ENCODE results near the gene MSL2.

Gene MSL2

DNA sequence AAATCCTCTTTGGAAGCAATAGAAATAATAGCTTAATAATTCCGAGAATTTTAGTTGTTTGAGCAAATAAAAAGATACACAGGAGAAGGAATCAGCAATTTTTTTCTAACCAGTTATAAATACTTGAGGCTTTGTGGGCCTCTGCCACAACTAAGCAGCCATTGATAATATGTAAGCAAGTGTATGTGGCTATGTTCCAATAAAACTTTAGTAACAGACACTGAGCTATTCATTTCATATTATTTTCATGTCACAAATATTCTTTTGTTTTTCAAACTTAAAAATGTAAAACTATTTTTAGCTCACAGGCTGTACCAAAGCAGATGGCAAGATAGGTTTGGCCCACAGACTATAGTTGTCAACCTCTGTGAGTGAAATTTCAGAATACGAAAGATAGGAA lies 85.7 kb downstream of the MSL2 start:
- H3F3A ChIP-seq (ENCODE audit: insufficient read depth, low read length), result no peaks in the 10 kb centered on the region
- no peaks in the 10 kb centered on the region for H3K9me2 ChIP-seq (ENCODE audit: low read depth, low read length)
- no peak overlapping the region for H3K4me3 ChIP-seq (ENCODE audit: low read depth, low read length, poor library complexity, severe bottlenecking)
- H3K36me3 ChIP-seq (ENCODE audit: insufficient read depth, low read length), result no peaks in the 10 kb centered on the region
- peaks cover 8% of the 10 kb centered on the region for H3K4me1 ChIP-seq (ENCODE audit: insufficient read depth, low read length, severe bottlenecking)
- TF ChIP-seq, protein P1, sequence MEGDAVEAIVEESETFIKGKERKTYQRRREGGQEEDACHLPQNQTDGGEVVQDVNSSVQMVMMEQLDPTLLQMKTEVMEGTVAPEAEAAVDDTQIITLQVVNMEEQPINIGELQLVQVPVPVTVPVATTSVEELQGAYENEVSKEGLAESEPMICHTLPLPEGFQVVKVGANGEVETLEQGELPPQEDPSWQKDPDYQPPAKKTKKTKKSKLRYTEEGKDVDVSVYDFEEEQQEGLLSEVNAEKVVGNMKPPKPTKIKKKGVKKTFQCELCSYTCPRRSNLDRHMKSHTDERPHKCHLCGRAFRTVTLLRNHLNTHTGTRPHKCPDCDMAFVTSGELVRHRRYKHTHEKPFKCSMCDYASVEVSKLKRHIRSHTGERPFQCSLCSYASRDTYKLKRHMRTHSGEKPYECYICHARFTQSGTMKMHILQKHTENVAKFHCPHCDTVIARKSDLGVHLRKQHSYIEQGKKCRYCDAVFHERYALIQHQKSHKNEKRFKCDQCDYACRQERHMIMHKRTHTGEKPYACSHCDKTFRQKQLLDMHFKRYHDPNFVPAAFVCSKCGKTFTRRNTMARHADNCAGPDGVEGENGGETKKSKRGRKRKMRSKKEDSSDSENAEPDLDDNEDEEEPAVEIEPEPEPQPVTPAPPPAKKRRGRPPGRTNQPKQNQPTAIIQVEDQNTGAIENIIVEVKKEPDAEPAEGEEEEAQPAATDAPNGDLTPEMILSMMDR (IDR thresholded peaks at IDR 0.05; ENCODE audit: low read length), result no peak
- no peak for TF ChIP-seq EZH2 (IDR thresholded peaks at IDR 0.05; ENCODE audit: borderline replicate concordance, low read length)
- H3K4me2 ChIP-seq (ENCODE audit: low read length), result no peak overlapping the region
- no peaks in the 10 kb centered on the region for H3K9me3 ChIP-seq (ENCODE audit: low read length)
- H2AFZ ChIP-seq (ENCODE audit: low read length), result no peak overlapping the region
- H4K20me1 ChIP-seq (ENCODE audit: insufficient read depth, low read length), result no peaks in the 10 kb centered on the region
- H3K9ac ChIP-seq (ENCODE audit: low read length), result no peak overlapping the region
- no peaks in the 10 kb centered on the region for H3K79me2 ChIP-seq (ENCODE audit: insufficient read depth, low read length)
- no peaks in the 10 kb centered on the region; the same call in 1 of the 2 replicates for H3K27me3 ChIP-seq (ENCODE audit: insufficient read depth, low read length)
- no peak overlapping the region for H3K27ac ChIP-seq (ENCODE audit: low read depth, low read length, poor library complexity, severe bottlenecking)

GRCh38 chr3:136109499-136109898 lies 86.6 kb downstream of the MSL2 start:
- Histone ChIP-seq H3K9me2 (ENCODE audit: low read depth, low read length) (no peaks in the 10 kb centered on the region), H4K20me1 (ENCODE audit: insufficient read depth, low read length) (no peaks in the 10 kb centered on the region), H2AFZ (ENCODE audit: low read length) (no peak overlapping the region), H3K4me1 (ENCODE audit: insufficient read depth, low read length, severe bottlenecking) (peaks cover 8% of the 10 kb centered on the region), H3K36me3 (ENCODE audit: insufficient read depth, low read length) (no peaks in the 10 kb centered on the region), H3K27me3 (ENCODE audit: insufficient read depth, low read length) (no peaks in the 10 kb centered on the region; the same call in 1 of the 2 replicates), H3K9ac (ENCODE audit: low read length) (no peak overlapping the region), H3K9me3 (ENCODE audit: low read length) (no peaks in the 10 kb centered on the region), H3K4me3 (ENCODE audit: low read depth, low read length, poor library complexity, severe bottlenecking) (no peak overlapping the region), H3F3A (ENCODE audit: insufficient read depth, low read length) (no peaks in the 10 kb centered on the region), H3K27ac (ENCODE audit: low read depth, low read length, poor library complexity, severe bottlenecking) (no peak overlapping the region), H3K79me2 (ENCODE audit: insufficient read depth, low read length) (no peaks in the 10 kb centered on the region), H3K4me2 (ENCODE audit: low read length) (no peak overlapping the region)
- TF ChIP-seq, protein P1 (IDR thresholded peaks at IDR 0.05; ENCODE audit: low read length), result no peak
- no peak for TF ChIP-seq EZH2 (IDR thresholded peaks at IDR 0.05; ENCODE audit: borderline replicate concordance, low read length)

- H3K9me2 ChIP-seq (ENCODE audit: low read depth, low read length), result no peaks in the 10 kb centered on the region
Measured at GRCh38 chr3:136106101-136106500, 90.0 kb downstream of the MSL2 start.

More at GRCh38 chr3:136106101-136106500, 90.0 kb downstream of the MSL2 start:
- H3K9ac ChIP-seq (ENCODE audit: low read length), result no peak overlapping the region
- H3K27ac ChIP-seq (ENCODE audit: low read depth, low read length, poor library complexity, severe bottlenecking), result no peak overlapping the region
- no peak overlapping the region for H3K4me2 ChIP-seq (ENCODE audit: low read length)
- H3K9me3 ChIP-seq (ENCODE audit: low read length), result no peaks in the 10 kb centered on the region
- no peaks in the 10 kb centered on the region for H3K79me2 ChIP-seq (ENCODE audit: insufficient read depth, low read length)
- no peaks in the 10 kb centered on the region for H3K27me3 ChIP-seq (ENCODE audit: insufficient read depth, low read length)
- no peaks in the 10 kb centered on the region for H3F3A ChIP-seq (ENCODE audit: insufficient read depth, low read length)
- no peak overlapping the region for H2AFZ ChIP-seq (ENCODE audit: low read length)
- TF ChIP-seq, protein P1 (IDR thresholded peaks at IDR 0.05; ENCODE audit: low read length), result no peak
- no peak for TF ChIP-seq EZH2 (IDR thresholded peaks at IDR 0.05; ENCODE audit: borderline replicate concordance, low read length)
- no peak overlapping the region for H3K4me3 ChIP-seq (ENCODE audit: low read depth, low read length, poor library complexity, severe bottlenecking)
- no peaks in the 10 kb centered on the region for H3K36me3 ChIP-seq (ENCODE audit: insufficient read depth, low read length)
- H3K4me1 ChIP-seq (ENCODE audit: insufficient read depth, low read length, severe bottlenecking), result peaks cover 8% of the 10 kb centered on the region
- no peaks in the 10 kb centered on the region for H4K20me1 ChIP-seq (ENCODE audit: insufficient read depth, low read length)

All from OCI-LY1 (cell line).